Esophagus muscularis mucosa (tissue), 4 donors: Measurements from ENCODE around the gene CDKN2B-AS1. TPM values are rescaled to one million over a fixed set of nuclear protein-coding genes. Genes with fewer than 3 reads are reported as not detected.

Experiments used
- DNase-seq: peaks from one replicate; pipeline ENCODE4 v3.0.0-alpha.2; 2017; ENCODE audit errors: extremely low spot score
- H3K27ac ChIP-seq, 4 donors: fragments of 200-600 bp; sonication (generic); replicated peaks in 1 of 4; 1 replicate in 3 of 4; 2 replicates in 1 of 4; pipeline ENCODE4 v1.5.1; 2016 to 2019; ENCODE audit warnings: mild to moderate bottlenecking in 1 of 4
- H3K27me3 ChIP-seq, 4 donors: fragments of 200-600 bp; sonication (generic); one replicate each; pipeline versions ENCODE4 v1.5.1 to v1.6.0; 2016 to 2019
- H3K36me3 ChIP-seq, 4 donors: fragments of 200-600 bp; sonication (generic); one replicate each; pipeline ENCODE4 v1.5.1; 2016 to 2019
- H3K4me1 ChIP-seq, 4 donors: fragments of 200-600 bp; sonication (generic); one replicate each; pipeline ENCODE4 v1.5.1; 2016 to 2019
- H3K4me3 ChIP-seq, 4 donors: fragments of 200-600 bp; sonication (generic); 1 replicate in 2 of 4; 2 replicates in 2 of 4; pipeline ENCODE4 v1.5.1; 2016 to 2019; ENCODE audit warnings: mild to moderate bottlenecking in 4 of 4, moderate library complexity in 1 of 4
- H3K9me3 ChIP-seq, 4 donors: fragments of 200-600 bp; sonication (generic); 1 replicate in 3 of 4; 2 replicates in 1 of 4; pipeline ENCODE4 v1.5.1; 2016 to 2019
- EP300 ChIP-seq: sonication (generic); formaldehyde crosslinking; IDR thresholded peaks from one replicate; pipeline ENCODE4 v1.6.1; 2017; ENCODE audit warnings: antibody characterized with exemption
- POLR2A ChIP-seq: fragments of 450-650 bp; IDR thresholded peaks from one replicate; pipeline ENCODE4 v1.6.1; 2017; ENCODE audit warnings: antibody characterized with exemption, moderate library complexity, mild to moderate bottlenecking, low read depth
- POLR2AphosphoS5 ChIP-seq, 2 donors: sonication (generic); formaldehyde crosslinking; IDR thresholded peaks; one replicate each; pipeline ENCODE4 v1.6.1; 2017; ENCODE audit warnings: antibody characterized with exemption in 2 of 2
- WGBS: methylation state at CpG from one replicate; pipeline ENCODE4 v1.1.5; 2018; 5-methylcytosine and 5-hydroxymethylcytosine counted together
- intact Hi-C: fragments of 100-400 bp; cut with DNase I; formaldehyde crosslinking; loops from one replicate; pipeline ENCODE4 v1.15.1; 2023
- total RNA-seq, 4 donors: library from RNA; depleted of rRNA; stranded (reverse); fragments of >200 nt; gene quantifications; one replicate each; pipeline versions ENCODE4 v1.1.0 to v1.2.1, GENCODE V29; 2016
- TF ChIP-seq, protein P1 (sequence below), 3 experiments: fragments of 200-600 bp in 2 of 3; fragments of 450-650 bp in 1 of 3; sonication (generic) in 2 of 3; IDR thresholded peaks; one replicate each; pipeline ENCODE4 v1.5.1; 2017 to 2019; ENCODE audit warnings: antibody characterized with exemption in 3 of 3, mild to moderate bottlenecking in 2 of 3, moderate library complexity in 1 of 3

CDKN2B-AS1 gene
- total RNA-seq, 4 donors from 2014 or later, result 0.52 to 1.3 (median 0.85) TPM

DNA sequence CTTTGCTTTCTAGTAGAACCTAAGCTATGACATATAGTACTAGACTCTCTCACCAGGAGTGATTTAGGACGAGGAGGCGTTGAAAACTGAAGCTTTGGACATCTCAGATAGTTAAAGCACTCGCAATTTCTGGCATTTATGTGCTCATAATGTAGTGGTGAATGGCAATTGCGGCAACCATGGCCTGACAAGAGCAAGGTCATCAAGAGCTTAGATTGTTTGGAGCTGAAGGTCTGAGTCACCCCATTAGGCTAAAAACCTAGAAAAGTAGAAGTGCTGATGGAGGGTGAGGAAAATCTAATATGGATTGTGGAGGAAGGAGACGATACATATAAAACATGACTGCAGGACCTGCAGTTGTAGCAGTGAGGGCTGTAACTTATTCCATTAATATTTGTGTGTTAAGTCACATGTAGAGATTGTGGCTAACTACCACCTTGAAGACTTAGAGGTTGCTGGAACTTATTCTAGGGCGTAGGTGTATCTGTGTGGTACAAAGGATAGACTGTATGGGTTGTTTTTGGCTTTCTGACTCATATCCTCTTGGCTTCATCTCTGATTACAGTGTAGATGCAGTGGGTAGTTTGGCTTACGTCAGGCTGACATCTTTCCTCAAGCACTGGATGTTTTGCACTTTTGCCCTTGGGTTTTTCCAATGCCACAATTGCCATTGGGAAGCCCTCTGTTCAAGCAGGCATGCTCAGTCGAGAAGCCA, 153.4 kb downstream of the CDKN2B-AS1 start:
- Histone ChIP-seq H3K27me3 (no peaks in the 10 kb centered on the region), H3K27ac (no peak overlapping the region), H3K4me3 (no peak overlapping the region), H3K9me3 (no peaks in the 10 kb centered on the region), H3K4me1 (no peaks in the 10 kb centered on the region), H3K36me3 (no peaks in the 10 kb centered on the region)
- TF ChIP-seq POLR2AphosphoS5 (IDR thresholded peaks at IDR 0.05) (no peak), EP300 (no peak)
- TF ChIP-seq, protein P1, sequence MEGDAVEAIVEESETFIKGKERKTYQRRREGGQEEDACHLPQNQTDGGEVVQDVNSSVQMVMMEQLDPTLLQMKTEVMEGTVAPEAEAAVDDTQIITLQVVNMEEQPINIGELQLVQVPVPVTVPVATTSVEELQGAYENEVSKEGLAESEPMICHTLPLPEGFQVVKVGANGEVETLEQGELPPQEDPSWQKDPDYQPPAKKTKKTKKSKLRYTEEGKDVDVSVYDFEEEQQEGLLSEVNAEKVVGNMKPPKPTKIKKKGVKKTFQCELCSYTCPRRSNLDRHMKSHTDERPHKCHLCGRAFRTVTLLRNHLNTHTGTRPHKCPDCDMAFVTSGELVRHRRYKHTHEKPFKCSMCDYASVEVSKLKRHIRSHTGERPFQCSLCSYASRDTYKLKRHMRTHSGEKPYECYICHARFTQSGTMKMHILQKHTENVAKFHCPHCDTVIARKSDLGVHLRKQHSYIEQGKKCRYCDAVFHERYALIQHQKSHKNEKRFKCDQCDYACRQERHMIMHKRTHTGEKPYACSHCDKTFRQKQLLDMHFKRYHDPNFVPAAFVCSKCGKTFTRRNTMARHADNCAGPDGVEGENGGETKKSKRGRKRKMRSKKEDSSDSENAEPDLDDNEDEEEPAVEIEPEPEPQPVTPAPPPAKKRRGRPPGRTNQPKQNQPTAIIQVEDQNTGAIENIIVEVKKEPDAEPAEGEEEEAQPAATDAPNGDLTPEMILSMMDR (IDR thresholded peaks at IDR 0.05), result no peak
- 77% methylated on average over 8 of the region's 8 CpGs for WGBS
- DNase-seq, result no peak
- intact Hi-C loops, result no loop called here

DNA sequence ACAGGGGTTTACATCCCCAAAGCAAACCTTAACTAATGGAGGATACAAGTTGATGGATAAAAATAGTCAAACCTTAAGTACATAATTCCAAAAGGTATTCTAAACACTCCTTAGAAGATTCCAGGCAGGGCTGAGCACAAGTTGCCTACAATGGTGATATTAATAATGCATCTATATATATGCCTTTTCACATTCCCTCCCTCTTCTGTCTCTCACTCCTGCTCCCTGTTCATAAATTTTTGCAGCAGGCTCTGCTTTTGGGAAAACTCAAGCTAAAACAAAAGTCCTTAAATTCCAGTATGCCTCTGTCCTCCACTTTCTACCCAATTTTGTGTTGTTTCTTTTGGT, 153.9 kb downstream of the CDKN2B-AS1 start:
- H3K27ac ChIP-seq, result no peak overlapping the region
- intact Hi-C loops, result no loop called here
- no peak overlapping the region for H3K4me3 ChIP-seq
- DNase-seq, result no peak
- H3K27me3 ChIP-seq, result no peaks in the 10 kb centered on the region
- no peaks in the 10 kb centered on the region for H3K4me1 ChIP-seq
- no peaks in the 10 kb centered on the region for H3K36me3 ChIP-seq
- H3K9me3 ChIP-seq, result no peaks in the 10 kb centered on the region
- TF ChIP-seq POLR2A, result no peak
- no peak for TF ChIP-seq POLR2AphosphoS5 (IDR thresholded peaks at IDR 0.05)
- no peak for TF ChIP-seq EP300
- TF ChIP-seq, protein P1 (IDR thresholded peaks at IDR 0.05), result no peak

DNA sequence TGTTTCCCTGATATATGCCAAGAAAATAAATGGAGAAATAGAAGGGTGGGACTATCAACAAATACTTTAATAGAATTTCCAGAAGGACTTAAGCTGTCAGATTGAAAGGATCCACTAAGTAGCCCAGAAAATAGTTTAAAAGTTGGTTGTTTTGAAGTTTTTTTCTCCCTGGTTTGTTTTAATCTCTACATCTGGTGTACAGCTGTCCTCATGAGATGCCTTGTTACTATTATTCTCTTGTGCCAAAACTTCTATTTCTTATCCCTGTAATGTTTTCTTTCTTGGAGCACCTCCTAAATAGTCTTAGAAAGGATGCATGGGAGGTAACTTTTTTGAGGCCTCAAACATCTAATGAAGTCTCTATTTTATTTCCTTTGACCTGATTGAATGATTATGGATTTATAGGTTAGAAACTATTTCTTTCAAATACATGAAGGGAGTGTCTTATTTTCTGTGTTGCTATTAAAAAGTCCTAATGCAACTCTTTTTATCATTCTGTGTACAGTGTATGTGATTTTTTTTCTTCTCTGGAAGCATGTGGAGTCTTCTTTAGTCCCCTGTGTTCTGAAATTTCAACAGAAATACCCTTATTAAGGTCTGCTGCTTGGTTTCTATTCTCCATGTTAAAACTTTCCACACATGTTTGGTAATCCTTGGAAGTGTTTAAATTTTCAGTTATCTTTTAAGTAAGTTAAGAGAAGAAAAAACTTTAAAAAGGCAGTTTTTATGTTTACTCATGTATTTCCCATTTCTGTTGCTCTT, 154.5 kb downstream of the CDKN2B-AS1 start:
- no peaks in the 10 kb centered on the region for H3K27me3 ChIP-seq
- H3K9me3 ChIP-seq, result no peaks in the 10 kb centered on the region
- no peak for TF ChIP-seq POLR2AphosphoS5 (IDR thresholded peaks at IDR 0.05)
- TF ChIP-seq, protein P1 (IDR thresholded peaks at IDR 0.05), result no peak
- no peak for TF ChIP-seq POLR2A
- TF ChIP-seq EP300, result no peak
- intact Hi-C loops, result no loop called here
- no peaks in the 10 kb centered on the region for H3K4me1 ChIP-seq
- no peak overlapping the region for H3K4me3 ChIP-seq
- H3K27ac ChIP-seq, result no peak overlapping the region
- DNase-seq, result no peak
- H3K36me3 ChIP-seq, result no peaks in the 10 kb centered on the region

DNA sequence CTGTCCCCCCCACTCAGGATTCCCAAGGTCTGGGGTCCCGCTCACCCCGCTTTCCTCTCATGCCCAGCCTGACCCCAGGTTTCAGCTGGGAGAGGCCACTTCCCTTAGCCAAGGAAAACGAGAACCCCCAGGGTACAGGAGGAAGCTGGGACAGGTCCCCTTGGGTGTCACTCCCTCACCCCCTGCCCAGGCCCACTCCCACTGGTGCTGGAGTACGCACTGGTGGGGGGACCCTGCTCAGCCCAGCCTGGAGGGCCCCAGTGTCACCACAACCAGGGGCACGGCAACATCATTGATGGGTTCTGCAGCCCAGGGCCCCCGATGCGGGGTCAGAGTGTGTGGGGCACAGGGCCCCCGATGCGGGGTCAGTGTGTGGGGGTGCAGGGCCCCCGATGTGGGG, 159.5 kb downstream of the CDKN2B-AS1 start:
- TF ChIP-seq EP300 (no peak), POLR2A (no peak), POLR2AphosphoS5 (IDR thresholded peaks at IDR 0.05) (no peak)
- TF ChIP-seq, protein P1 (IDR thresholded peaks at IDR 0.05), result no peak
- Histone ChIP-seq H3K27ac (no peak overlapping the region), H3K36me3 (no peaks in the 10 kb centered on the region), H3K9me3 (no peaks in the 10 kb centered on the region), H3K27me3 (no peaks in the 10 kb centered on the region), H3K4me1 (peaks cover 0 to 17% (median 0%) of the 10 kb centered on the region in 4 donors), H3K4me3 (no peak overlapping the region)
- DNase-seq, result no peak
- intact Hi-C loops, result no loop called here
- 87% methylated on average over 6 of the region's 10 CpGs for WGBS
